GM23338 (cell line): ENCODE data around the gene PNN. TPM values are rescaled to one million over a fixed set of nuclear protein-coding genes. Genes with fewer than 3 reads are reported as not detected.

ENCODE experiments used
- ATAC-seq: fragments of 200-7000 bp; cut with Tn5 transposase; 3 replicates; pipeline ENCODE4 v1.9.1; 2020
- DNase-seq: peaks from one replicate; pipeline ENCODE4 v3.0.0-alpha.2; 2015; ENCODE audit warnings: low spot score
- H2AFZ ChIP-seq: fragments of 200-600 bp; sonication (generic); 2 replicates; pipeline ENCODE4 v1.8.0; 2016; ENCODE audit warnings: antibody characterized with exemption, mild to moderate bottlenecking, moderate library complexity
- H3F3A ChIP-seq: fragments of 200-600 bp; sonication (generic); replicated peaks from 2 replicates; pipeline ENCODE4 v1.8.0; 2017; ENCODE audit warnings: antibody characterized with exemption, mixed run types, low read depth
- H3K27ac ChIP-seq: fragments of 200-600 bp; sonication (generic); 2 replicates; pipeline ENCODE4 v1.6.1; 2016; ENCODE audit warnings: low read depth
- H3K27me3 ChIP-seq: fragments of 200-600 bp; sonication (generic); 2 replicates; pipeline ENCODE4 v1.8.0; 2016; ENCODE audit warnings: mild to moderate bottlenecking, mixed run types, moderate library complexity; ENCODE audit not compliant: insufficient read depth
- H3K36me3 ChIP-seq: fragments of 200-600 bp; sonication (generic); 2 replicates; pipeline ENCODE4 v1.8.0; 2016; ENCODE audit warnings: mild to moderate bottlenecking; ENCODE audit not compliant: insufficient read depth
- H3K4me1 ChIP-seq: fragments of 200-600 bp; sonication (generic); 2 replicates; pipeline ENCODE4 v1.8.0; 2016; ENCODE audit warnings: mild to moderate bottlenecking, moderate library complexity; ENCODE audit not compliant: insufficient read depth
- H3K4me2 ChIP-seq: fragments of 200-600 bp; sonication (generic); 2 replicates; pipeline ENCODE4 v1.7.1; 2017; ENCODE audit warnings: mixed run types
- H3K4me3 ChIP-seq: fragments of 200-600 bp; sonication (generic); 2 replicates; pipeline ENCODE4 v1.6.1; 2016; ENCODE audit warnings: mixed run types
- H3K79me2 ChIP-seq: fragments of 200-600 bp; sonication (generic); replicated peaks from 2 replicates; pipeline ENCODE4 v1.8.0; 2017; ENCODE audit warnings: mild to moderate bottlenecking; ENCODE audit not compliant: insufficient read depth
- H3K9me2 ChIP-seq: fragments of 200-600 bp; sonication (generic); 2 replicates; pipeline ENCODE4 v1.8.0; 2017; ENCODE audit not compliant: insufficient read depth
- H4K20me1 ChIP-seq: fragments of 200-600 bp; sonication (generic); replicated peaks from 2 replicates; pipeline ENCODE4 v1.8.0; 2017; ENCODE audit warnings: mild to moderate bottlenecking; ENCODE audit not compliant: insufficient read depth
- H3K27ac Mint-ChIP-seq: 2 replicates; pipeline ENCODE4 v1.8.0; 2020; ENCODE audit warnings: inconsistent platforms, mild to moderate bottlenecking, moderate library complexity, mixed read lengths
- H3K27me3 Mint-ChIP-seq: 3 replicates; pipeline ENCODE4 v1.8.0; 2022; ENCODE audit warnings: low read depth, mild to moderate bottlenecking, moderate library complexity, mixed read lengths, inconsistent platforms; ENCODE audit not compliant: insufficient read depth, poor library complexity
- H3K36me3 Mint-ChIP-seq: 3 replicates; pipeline ENCODE4 v1.8.0; 2021; ENCODE audit warnings: low read depth, mild to moderate bottlenecking, inconsistent platforms, moderate library complexity, mixed read lengths
- H3K4me1 Mint-ChIP-seq: 3 replicates; pipeline ENCODE4 v1.8.0; 2020; ENCODE audit warnings: mild to moderate bottlenecking, inconsistent platforms, mixed read lengths
- H3K4me3 Mint-ChIP-seq: 3 replicates; pipeline ENCODE4 v1.8.0; 2021; ENCODE audit warnings: moderate library complexity, mild to moderate bottlenecking, inconsistent platforms, mixed read lengths
- H3K9me3 Mint-ChIP-seq: 3 replicates; pipeline ENCODE4 v1.8.0; 2020; ENCODE audit warnings: moderate library complexity, mild to moderate bottlenecking, inconsistent platforms, mixed read lengths
- CREB1 ChIP-seq: fragments of 250-450 bp; sonication (Bioruptor Pico); IDR thresholded peaks from 2 replicates; pipeline ENCODE4 v1.5.0; 2020; ENCODE audit warnings: low read depth, mild to moderate bottlenecking, moderate library complexity
- CTCF ChIP-seq, 2 experiments: fragments of 200-600 bp in 1 of 2; sonication (generic) in 1 of 2; conservative IDR thresholded peaks; 2 replicates each; pipeline versions ENCODE4 v1.5.1 to v1.6.1; 2016 to 2017; ENCODE audit warnings: antibody characterized with exemption in 2 of 2, low read depth in 2 of 2, mild to moderate bottlenecking in 2 of 2, moderate library complexity in 1 of 2
- EZH2 ChIP-seq: fragments of 200-600 bp; sonication (generic); IDR thresholded peaks from one replicate; pipeline ENCODE4 v1.8.0; 2017; ENCODE audit warnings: antibody characterized with exemption, mild to moderate bottlenecking, low read depth; ENCODE audit not compliant: unreplicated experiment
- EZH2phosphoT487 ChIP-seq: fragments of 200-600 bp; sonication (generic); IDR thresholded peaks from one replicate; pipeline ENCODE4 v1.8.1; 2018; ENCODE audit warnings: antibody characterized with exemption; ENCODE audit not compliant: unreplicated experiment
- JUNB ChIP-seq: IDR thresholded peaks from one replicate; pipeline ENCODE4 v1.6.1; 2016; ENCODE audit warnings: antibody characterized with exemption; ENCODE audit not compliant: unreplicated experiment
- NANOG ChIP-seq: IDR thresholded peaks from 2 replicates; pipeline ENCODE4 v1.6.1; 2016; ENCODE audit warnings: antibody characterized with exemption, borderline replicate concordance
- POLR2AphosphoS5 ChIP-seq: IDR thresholded peaks from 2 replicates; pipeline ENCODE4 v1.6.1; 2016; ENCODE audit warnings: antibody characterized with exemption, low read depth
- STAT1 ChIP-seq: IDR thresholded peaks from one replicate; pipeline ENCODE4 v1.6.1; 2016; ENCODE audit warnings: antibody characterized with exemption; ENCODE audit not compliant: unreplicated experiment
- ZNF114 ChIP-seq: fragments of 250-450 bp; sonication (Bioruptor Pico); IDR thresholded peaks from 2 replicates; pipeline ENCODE4 v1.5.0; 2020; ENCODE audit warnings: mild to moderate bottlenecking, moderate library complexity
- ZNF331 ChIP-seq: fragments of 250-450 bp; sonication (Bioruptor Pico); IDR thresholded peaks from 2 replicates; pipeline ENCODE4 v1.5.0; 2020; ENCODE audit warnings: low read depth, mild to moderate bottlenecking, moderate library complexity
- polyA plus RNA-seq: library from polyadenylated mRNA; unstranded; fragments of >200 nt; fragmentation: Nextera tagmentation; extraction: Ambion mirVana; gene quantifications from 2 replicates; pipeline ENCODE4 v1.2.1, GENCODE V29; 2016
- total RNA-seq: library from RNA; depleted of rRNA; stranded (reverse); fragments of >200 nt; shearing (Covaris generic); gene quantifications from 2 replicates; pipeline ENCODE4 v1.2.3, GENCODE V29; 2014
- TF ChIP-seq, protein P1 (sequence below): IDR thresholded peaks from 2 replicates; pipeline ENCODE4 v1.6.1; 2016; ENCODE audit warnings: antibody characterized with exemption
- TF ChIP-seq, protein P2 (sequence below): fragments of 250-450 bp; sonication (Bioruptor Pico); IDR thresholded peaks from 2 replicates; pipeline ENCODE4 v1.5.0; 2020; ENCODE audit warnings: mild to moderate bottlenecking, moderate library complexity
- TF ChIP-seq, protein P3 (sequence below): IDR thresholded peaks from one replicate; pipeline ENCODE4 v1.6.1; 2018; ENCODE audit warnings: antibody characterized with exemption; ENCODE audit not compliant: unreplicated experiment

The PNN gene
- total and polyA plus RNA-seq, 2 experiments from 2014 or later, result 60.0 to 325 TPM

DNA sequence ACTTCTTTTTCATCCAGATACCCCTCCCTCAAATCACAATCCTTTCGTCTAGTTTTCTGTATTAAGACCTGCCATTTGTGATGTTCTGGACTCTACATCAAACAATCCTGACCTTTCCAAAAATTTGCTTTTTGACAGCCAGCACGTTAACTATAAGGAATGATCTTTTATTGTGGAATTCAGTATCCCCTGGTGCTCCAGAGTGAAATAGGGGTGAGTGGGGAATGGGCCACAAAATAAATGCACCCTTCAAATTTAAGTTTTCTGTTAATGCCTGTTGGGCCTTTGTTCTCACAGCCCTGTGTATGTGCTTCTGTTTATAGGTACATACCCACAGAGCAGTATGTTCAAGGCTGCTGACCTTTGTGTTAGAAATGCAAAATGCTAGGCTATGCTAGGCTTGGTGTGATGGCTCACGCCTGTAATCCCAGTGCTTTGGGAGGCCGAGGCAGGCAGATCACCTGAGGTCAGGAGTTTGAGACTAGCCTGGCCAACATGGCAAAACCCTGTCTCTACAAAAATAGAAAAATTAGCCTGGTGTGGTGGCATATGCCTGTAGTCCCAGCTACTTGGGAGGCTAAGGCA, 12.0 kb downstream of the PNN start:
- peaks cover 6% of the 10 kb centered on the region; the same call in 1 of the 2 replicates for H3K79me2 ChIP-seq
- H3K9me2 ChIP-seq, result no peaks in the 10 kb centered on the region
- peak overlapping the region; percentile 41; the same call in 1 of the 2 replicates for H3K4me2 ChIP-seq
- no peaks in the 10 kb centered on the region for H3K27me3 ChIP-seq
- H3K4me3 Mint-ChIP-seq, result no peak overlapping the region
- H3K4me3 ChIP-seq, result no peak overlapping the region
- peaks cover 19% of the 10 kb centered on the region for H3K4me1 ChIP-seq
- peaks cover 33% of the 10 kb centered on the region for H3F3A ChIP-seq
- H3K4me1 Mint-ChIP-seq, result peaks cover 16% of the 10 kb centered on the region
- TF ChIP-seq, protein P1, sequence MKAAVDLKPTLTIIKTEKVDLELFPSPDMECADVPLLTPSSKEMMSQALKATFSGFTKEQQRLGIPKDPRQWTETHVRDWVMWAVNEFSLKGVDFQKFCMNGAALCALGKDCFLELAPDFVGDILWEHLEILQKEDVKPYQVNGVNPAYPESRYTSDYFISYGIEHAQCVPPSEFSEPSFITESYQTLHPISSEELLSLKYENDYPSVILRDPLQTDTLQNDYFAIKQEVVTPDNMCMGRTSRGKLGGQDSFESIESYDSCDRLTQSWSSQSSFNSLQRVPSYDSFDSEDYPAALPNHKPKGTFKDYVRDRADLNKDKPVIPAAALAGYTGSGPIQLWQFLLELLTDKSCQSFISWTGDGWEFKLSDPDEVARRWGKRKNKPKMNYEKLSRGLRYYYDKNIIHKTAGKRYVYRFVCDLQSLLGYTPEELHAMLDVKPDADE, result no peak
- no peak for TF ChIP-seq POLR2AphosphoS5
- no peak for TF ChIP-seq CTCF (conservative IDR thresholded peaks at IDR 0.05; ENCODE audit: low read depth in 2 of 2)
- no peak for TF ChIP-seq CREB1 (CRISPR knock-in tag)
- TF ChIP-seq NANOG, result no peak
- no peak for TF ChIP-seq EZH2
- TF ChIP-seq, protein P2, sequence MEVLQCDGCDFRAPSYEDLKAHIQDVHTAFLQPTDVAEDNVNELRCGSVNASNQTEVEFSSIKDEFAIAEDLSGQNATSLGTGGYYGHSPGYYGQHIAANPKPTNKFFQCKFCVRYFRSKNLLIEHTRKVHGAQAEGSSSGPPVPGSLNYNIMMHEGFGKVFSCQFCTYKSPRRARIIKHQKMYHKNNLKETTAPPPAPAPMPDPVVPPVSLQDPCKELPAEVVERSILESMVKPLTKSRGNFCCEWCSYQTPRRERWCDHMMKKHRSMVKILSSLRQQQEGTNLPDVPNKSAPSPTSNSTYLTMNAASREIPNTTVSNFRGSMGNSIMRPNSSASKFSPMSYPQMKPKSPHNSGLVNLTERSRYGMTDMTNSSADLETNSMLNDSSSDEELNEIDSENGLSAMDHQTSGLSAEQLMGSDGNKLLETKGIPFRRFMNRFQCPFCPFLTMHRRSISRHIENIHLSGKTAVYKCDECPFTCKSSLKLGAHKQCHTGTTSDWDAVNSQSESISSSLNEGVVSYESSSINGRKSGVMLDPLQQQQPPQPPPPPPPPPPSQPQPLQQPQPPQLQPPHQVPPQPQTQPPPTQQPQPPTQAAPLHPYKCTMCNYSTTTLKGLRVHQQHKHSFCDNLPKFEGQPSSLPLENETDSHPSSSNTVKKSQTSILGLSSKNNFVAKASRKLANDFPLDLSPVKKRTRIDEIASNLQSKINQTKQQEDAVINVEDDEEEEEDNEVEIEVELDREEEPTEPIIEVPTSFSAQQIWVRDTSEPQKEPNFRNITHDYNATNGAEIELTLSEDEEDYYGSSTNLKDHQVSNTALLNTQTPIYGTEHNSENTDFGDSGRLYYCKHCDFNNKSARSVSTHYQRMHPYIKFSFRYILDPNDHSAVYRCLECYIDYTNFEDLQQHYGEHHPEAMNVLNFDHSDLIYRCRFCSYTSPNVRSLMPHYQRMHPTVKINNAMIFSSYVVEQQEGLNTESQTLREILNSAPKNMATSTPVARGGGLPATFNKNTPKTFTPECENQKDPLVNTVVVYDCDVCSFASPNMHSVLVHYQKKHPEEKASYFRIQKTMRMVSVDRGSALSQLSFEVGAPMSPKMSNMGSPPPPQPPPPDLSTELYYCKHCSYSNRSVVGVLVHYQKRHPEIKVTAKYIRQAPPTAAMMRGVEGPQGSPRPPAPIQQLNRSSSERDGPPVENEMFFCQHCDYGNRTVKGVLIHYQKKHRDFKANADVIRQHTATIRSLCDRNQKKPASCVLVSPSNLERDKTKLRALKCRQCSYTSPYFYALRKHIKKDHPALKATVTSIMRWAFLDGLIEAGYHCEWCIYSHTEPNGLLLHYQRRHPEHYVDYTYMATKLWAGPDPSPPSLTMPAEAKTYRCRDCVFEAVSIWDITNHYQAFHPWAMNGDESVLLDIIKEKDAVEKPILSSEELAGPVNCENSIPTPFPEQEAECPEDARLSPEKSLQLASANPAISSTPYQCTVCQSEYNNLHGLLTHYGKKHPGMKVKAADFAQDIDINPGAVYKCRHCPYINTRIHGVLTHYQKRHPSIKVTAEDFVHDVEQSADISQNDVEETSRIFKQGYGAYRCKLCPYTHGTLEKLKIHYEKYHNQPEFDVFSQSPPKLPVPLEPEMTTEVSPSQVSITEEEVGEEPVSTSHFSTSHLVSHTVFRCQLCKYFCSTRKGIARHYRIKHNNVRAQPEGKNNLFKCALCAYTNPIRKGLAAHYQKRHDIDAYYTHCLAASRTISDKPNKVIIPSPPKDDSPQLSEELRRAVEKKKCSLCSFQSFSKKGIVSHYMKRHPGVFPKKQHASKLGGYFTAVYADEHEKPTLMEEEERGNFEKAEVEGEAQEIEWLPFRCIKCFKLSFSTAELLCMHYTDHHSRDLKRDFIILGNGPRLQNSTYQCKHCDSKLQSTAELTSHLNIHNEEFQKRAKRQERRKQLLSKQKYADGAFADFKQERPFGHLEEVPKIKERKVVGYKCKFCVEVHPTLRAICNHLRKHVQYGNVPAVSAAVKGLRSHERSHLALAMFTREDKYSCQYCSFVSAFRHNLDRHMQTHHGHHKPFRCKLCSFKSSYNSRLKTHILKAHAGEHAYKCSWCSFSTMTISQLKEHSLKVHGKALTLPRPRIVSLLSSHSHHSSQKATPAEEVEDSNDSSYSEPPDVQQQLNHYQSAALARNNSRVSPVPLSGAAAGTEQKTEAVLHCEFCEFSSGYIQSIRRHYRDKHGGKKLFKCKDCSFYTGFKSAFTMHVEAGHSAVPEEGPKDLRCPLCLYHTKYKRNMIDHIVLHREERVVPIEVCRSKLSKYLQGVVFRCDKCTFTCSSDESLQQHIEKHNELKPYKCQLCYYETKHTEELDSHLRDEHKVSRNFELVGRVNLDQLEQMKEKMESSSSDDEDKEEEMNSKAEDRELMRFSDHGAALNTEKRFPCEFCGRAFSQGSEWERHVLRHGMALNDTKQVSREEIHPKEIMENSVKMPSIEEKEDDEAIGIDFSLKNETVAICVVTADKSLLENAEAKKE, result no peak
- TF ChIP-seq, protein P3, sequence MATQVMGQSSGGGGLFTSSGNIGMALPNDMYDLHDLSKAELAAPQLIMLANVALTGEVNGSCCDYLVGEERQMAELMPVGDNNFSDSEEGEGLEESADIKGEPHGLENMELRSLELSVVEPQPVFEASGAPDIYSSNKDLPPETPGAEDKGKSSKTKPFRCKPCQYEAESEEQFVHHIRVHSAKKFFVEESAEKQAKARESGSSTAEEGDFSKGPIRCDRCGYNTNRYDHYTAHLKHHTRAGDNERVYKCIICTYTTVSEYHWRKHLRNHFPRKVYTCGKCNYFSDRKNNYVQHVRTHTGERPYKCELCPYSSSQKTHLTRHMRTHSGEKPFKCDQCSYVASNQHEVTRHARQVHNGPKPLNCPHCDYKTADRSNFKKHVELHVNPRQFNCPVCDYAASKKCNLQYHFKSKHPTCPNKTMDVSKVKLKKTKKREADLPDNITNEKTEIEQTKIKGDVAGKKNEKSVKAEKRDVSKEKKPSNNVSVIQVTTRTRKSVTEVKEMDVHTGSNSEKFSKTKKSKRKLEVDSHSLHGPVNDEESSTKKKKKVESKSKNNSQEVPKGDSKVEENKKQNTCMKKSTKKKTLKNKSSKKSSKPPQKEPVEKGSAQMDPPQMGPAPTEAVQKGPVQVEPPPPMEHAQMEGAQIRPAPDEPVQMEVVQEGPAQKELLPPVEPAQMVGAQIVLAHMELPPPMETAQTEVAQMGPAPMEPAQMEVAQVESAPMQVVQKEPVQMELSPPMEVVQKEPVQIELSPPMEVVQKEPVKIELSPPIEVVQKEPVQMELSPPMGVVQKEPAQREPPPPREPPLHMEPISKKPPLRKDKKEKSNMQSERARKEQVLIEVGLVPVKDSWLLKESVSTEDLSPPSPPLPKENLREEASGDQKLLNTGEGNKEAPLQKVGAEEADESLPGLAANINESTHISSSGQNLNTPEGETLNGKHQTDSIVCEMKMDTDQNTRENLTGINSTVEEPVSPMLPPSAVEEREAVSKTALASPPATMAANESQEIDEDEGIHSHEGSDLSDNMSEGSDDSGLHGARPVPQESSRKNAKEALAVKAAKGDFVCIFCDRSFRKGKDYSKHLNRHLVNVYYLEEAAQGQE, result no peak
- TF ChIP-seq JUNB, result no peak
- no peak for TF ChIP-seq STAT1
- TF ChIP-seq ZNF331 (CRISPR knock-in tag), result no peak
- TF ChIP-seq EZH2phosphoT487, result no peak
- no peak for TF ChIP-seq ZNF114
- ATAC-seq, result peak; percentile 28
- H3K9me3 Mint-ChIP-seq, result no peaks in the 10 kb centered on the region
- H3K36me3 ChIP-seq, result peaks cover 27% of the 10 kb centered on the region
- H3K27ac ChIP-seq, result peak overlapping the region; percentile 78
- H2AFZ ChIP-seq, result no peak overlapping the region
- DNase-seq, result no peak
- H3K36me3 Mint-ChIP-seq, result peaks cover 19% of the 10 kb centered on the region
- peaks cover 7% of the 10 kb centered on the region; the same call in 1 of the 2 replicates for H4K20me1 ChIP-seq
- H3K27me3 Mint-ChIP-seq, result peaks cover 14% of the 10 kb centered on the region
- no peak overlapping the region; the same call in 1 of the 2 replicates for H3K27ac Mint-ChIP-seq
